Memory B cell (primary cell): ENCODE data around the gene LRFN5.
"Not testable (repeated sequence)": the region's sequence is repeated elsewhere in the genome, so short reads cannot be mapped to it uniquely, and the experiment has no call there.

ENCODE experiments used
- ATAC-seq: fragments of 150-1000 bp; cut with Tn5 transposase; 2 replicates; pipeline ENCODE4 v1.10.0; 2021; ENCODE audit warnings: low read depth, mild to moderate bottlenecking, moderate library complexity
- DNase-seq, 2 donors: peaks; one replicate each; pipeline ENCODE4 v3.0.0; 2022; ENCODE audit warnings: low spot score in 2 of 2
- H3K27ac Mint-ChIP-seq: one replicate; pipeline ENCODE4 v1.8.0; 2022; ENCODE audit warnings: mild to moderate bottlenecking, moderate library complexity, mixed read lengths
- H3K27me3 Mint-ChIP-seq: one replicate; pipeline ENCODE4 v1.8.0; 2022; ENCODE audit warnings: mixed read lengths
- H3K36me3 Mint-ChIP-seq: one replicate; pipeline ENCODE4 v1.8.0; 2022; ENCODE audit warnings: mild to moderate bottlenecking, mixed read lengths
- H3K4me1 Mint-ChIP-seq: one replicate; pipeline ENCODE4 v1.8.0; 2022; ENCODE audit warnings: mixed read lengths
- H3K4me3 Mint-ChIP-seq: one replicate; pipeline ENCODE4 v1.8.0; 2022; ENCODE audit warnings: mild to moderate bottlenecking, moderate library complexity, mixed read lengths
- H3K9me3 Mint-ChIP-seq: one replicate; pipeline ENCODE4 v1.8.0; 2022; ENCODE audit warnings: mixed read lengths

Gene LRFN5

GRCh38 chr14:41860586-41860985 is 253.9 kb downstream of the LRFN5 start:
- ATAC-seq (no peak), DNase-seq (no peak)
- no peak overlapping the region for H3K27ac Mint-ChIP-seq
- H3K9me3 Mint-ChIP-seq = peaks cover 5% of the 10 kb centered on the region
- no peaks in the 10 kb centered on the region for H3K36me3 Mint-ChIP-seq
- no peaks in the 10 kb centered on the region for H3K27me3 Mint-ChIP-seq
- no peaks in the 10 kb centered on the region for H3K4me1 Mint-ChIP-seq
- H3K4me3 Mint-ChIP-seq = no peak overlapping the region

- DNase-seq (no peak), ATAC-seq (no peak)
- H3K4me3 Mint-ChIP-seq = no peak overlapping the region
- H3K27me3 Mint-ChIP-seq = no peaks in the 10 kb centered on the region
- peaks cover 3% of the 10 kb centered on the region for H3K9me3 Mint-ChIP-seq
- no peak overlapping the region for H3K27ac Mint-ChIP-seq
- no peaks in the 10 kb centered on the region for H3K36me3 Mint-ChIP-seq
- H3K4me1 Mint-ChIP-seq = no peaks in the 10 kb centered on the region
These were observed 259.2 kb downstream of the LRFN5 start for GRCh38 chr14:41865894-41866293.

GRCh38 chr14:41868396-41868795 is 261.7 kb downstream of the LRFN5 start:
- no peak overlapping the region for H3K27ac Mint-ChIP-seq

GRCh38 chr14:41872931-41873685 is 266.4 kb downstream of the LRFN5 start:
- Mint-ChIP-seq H3K4me1 (no peaks in the 10 kb centered on the region), H3K27me3 (no peaks in the 10 kb centered on the region), H3K4me3 (no peak overlapping the region), H3K9me3 (peaks cover 1% of the 10 kb centered on the region), H3K36me3 (no peaks in the 10 kb centered on the region), H3K27ac (no peak overlapping the region)
- no peak for ATAC-seq
- DNase-seq = no peak

More at GRCh38 chr14:41868396-41868795, 261.7 kb downstream of the LRFN5 start:
- Mint-ChIP-seq H3K4me1 (no peaks in the 10 kb centered on the region), H3K9me3 (peaks cover 1% of the 10 kb centered on the region), H3K4me3 (no peak overlapping the region), H3K36me3 (no peaks in the 10 kb centered on the region), H3K27me3 (no peaks in the 10 kb centered on the region)
- no peak for DNase-seq
- ATAC-seq = no peak

GRCh38 chr14:41873686-41874317 is 267.1 kb downstream of the LRFN5 start:
- no peak overlapping the region for H3K27ac Mint-ChIP-seq
- H3K27me3 Mint-ChIP-seq = no peaks in the 10 kb centered on the region
- peaks cover 1% of the 10 kb centered on the region for H3K9me3 Mint-ChIP-seq
- no peaks in the 10 kb centered on the region for H3K4me1 Mint-ChIP-seq
- H3K36me3 Mint-ChIP-seq = no peaks in the 10 kb centered on the region
- DNase-seq (no peak), ATAC-seq (no peak)
- H3K4me3 Mint-ChIP-seq = no peak overlapping the region

- Mint-ChIP-seq H3K4me1 (no peaks in the 10 kb centered on the region), H3K4me3 (no peak overlapping the region), H3K36me3 (no peaks in the 10 kb centered on the region), H3K27ac (no peak overlapping the region), H3K9me3 (peaks cover 1% of the 10 kb centered on the region), H3K27me3 (no peaks in the 10 kb centered on the region)
- ATAC-seq (no peak), DNase-seq (no peak)
These were observed 268.4 kb downstream of the LRFN5 start for GRCh38 chr14:41875116-41875515.

- DNase-seq (no peak), ATAC-seq (no peak)
- Mint-ChIP-seq H3K27ac (no peak overlapping the region), H3K9me3 (peaks cover 3% of the 10 kb centered on the region), H3K36me3 (no peaks in the 10 kb centered on the region), H3K27me3 (no peaks in the 10 kb centered on the region), H3K4me3 (no peak overlapping the region), H3K4me1 (no peaks in the 10 kb centered on the region)
These were observed 271.6 kb downstream of the LRFN5 start for GRCh38 chr14:41878321-41878720.

GRCh38 chr14:41891624-41892023 is 284.9 kb downstream of the LRFN5 start:
- Mint-ChIP-seq H3K9me3 (no peaks in the 10 kb centered on the region), H3K36me3 (no peaks in the 10 kb centered on the region), H3K27ac (no peak overlapping the region), H3K4me3 (no peak overlapping the region), H3K4me1 (no peaks in the 10 kb centered on the region), H3K27me3 (no peaks in the 10 kb centered on the region)
- no peak for ATAC-seq
- no peak for DNase-seq

- no peak overlapping the region for H3K4me3 Mint-ChIP-seq
- no peak for DNase-seq
- H3K27me3 Mint-ChIP-seq = no peaks in the 10 kb centered on the region
- ATAC-seq = no peak
- H3K36me3 Mint-ChIP-seq = no peaks in the 10 kb centered on the region
- H3K4me1 Mint-ChIP-seq = no peaks in the 10 kb centered on the region
- no peak overlapping the region for H3K27ac Mint-ChIP-seq
- H3K9me3 Mint-ChIP-seq = no peaks in the 10 kb centered on the region
These were observed 292.7 kb downstream of the LRFN5 start for GRCh38 chr14:41899416-41899815.

GRCh38 chr14:41900644-41901043 is 294.0 kb downstream of the LRFN5 start:
- Mint-ChIP-seq H3K4me1 (no peaks in the 10 kb centered on the region), H3K36me3 (no peaks in the 10 kb centered on the region), H3K27me3 (no peaks in the 10 kb centered on the region), H3K4me3 (no peak overlapping the region), H3K27ac (no peak overlapping the region), H3K9me3 (no peaks in the 10 kb centered on the region)
- no peak for DNase-seq
- no peak for ATAC-seq

- Mint-ChIP-seq H3K27ac (no peak overlapping the region), H3K27me3 (no peaks in the 10 kb centered on the region), H3K36me3 (no peaks in the 10 kb centered on the region), H3K4me1 (no peaks in the 10 kb centered on the region), H3K9me3 (no peaks in the 10 kb centered on the region), H3K4me3 (no peak overlapping the region)
- ATAC-seq (no peak), DNase-seq (no peak)
These were observed 294.4 kb downstream of the LRFN5 start for GRCh38 chr14:41901089-41901488.

GRCh38 chr14:41905394-41905964 is 298.8 kb downstream of the LRFN5 start:
- no peak for DNase-seq
- Mint-ChIP-seq H3K4me1 (no peaks in the 10 kb centered on the region), H3K4me3 (no peak overlapping the region), H3K27ac (no peak overlapping the region), H3K9me3 (no peaks in the 10 kb centered on the region), H3K36me3 (no peaks in the 10 kb centered on the region), H3K27me3 (no peaks in the 10 kb centered on the region)
- no peak for ATAC-seq

GRCh38 chr14:41911155-41911554 is 304.5 kb downstream of the LRFN5 start:
- ATAC-seq, H3K27ac Mint-ChIP-seq, H3K4me1 Mint-ChIP-seq, H3K9me3 Mint-ChIP-seq, H3K4me3 Mint-ChIP-seq, H3K27me3 Mint-ChIP-seq, H3K36me3 Mint-ChIP-seq, DNase-seq: not testable (repeated sequence)

- Mint-ChIP-seq H3K4me1 (no peaks in the 10 kb centered on the region), H3K4me3 (no peak overlapping the region), H3K27me3 (no peaks in the 10 kb centered on the region), H3K27ac (no peak overlapping the region), H3K36me3 (no peaks in the 10 kb centered on the region), H3K9me3 (peaks cover 6% of the 10 kb centered on the region)
- ATAC-seq (no peak), DNase-seq (no peak)
These were observed 306.7 kb downstream of the LRFN5 start for GRCh38 chr14:41913398-41913797.
